ENCODE measurements around the gene MLLT6. TPM values are rescaled to one million over a fixed set of nuclear protein-coding genes. Genes with fewer than 3 reads are reported as not detected.

The MLLT6 gene
- total and polyA plus RNA-seq, 2 of the 13 experiments (the other 11 are each of a cell fraction or from before 2014, with no cell fraction given) = 50.7 to 69.5 TPM

DNA sequence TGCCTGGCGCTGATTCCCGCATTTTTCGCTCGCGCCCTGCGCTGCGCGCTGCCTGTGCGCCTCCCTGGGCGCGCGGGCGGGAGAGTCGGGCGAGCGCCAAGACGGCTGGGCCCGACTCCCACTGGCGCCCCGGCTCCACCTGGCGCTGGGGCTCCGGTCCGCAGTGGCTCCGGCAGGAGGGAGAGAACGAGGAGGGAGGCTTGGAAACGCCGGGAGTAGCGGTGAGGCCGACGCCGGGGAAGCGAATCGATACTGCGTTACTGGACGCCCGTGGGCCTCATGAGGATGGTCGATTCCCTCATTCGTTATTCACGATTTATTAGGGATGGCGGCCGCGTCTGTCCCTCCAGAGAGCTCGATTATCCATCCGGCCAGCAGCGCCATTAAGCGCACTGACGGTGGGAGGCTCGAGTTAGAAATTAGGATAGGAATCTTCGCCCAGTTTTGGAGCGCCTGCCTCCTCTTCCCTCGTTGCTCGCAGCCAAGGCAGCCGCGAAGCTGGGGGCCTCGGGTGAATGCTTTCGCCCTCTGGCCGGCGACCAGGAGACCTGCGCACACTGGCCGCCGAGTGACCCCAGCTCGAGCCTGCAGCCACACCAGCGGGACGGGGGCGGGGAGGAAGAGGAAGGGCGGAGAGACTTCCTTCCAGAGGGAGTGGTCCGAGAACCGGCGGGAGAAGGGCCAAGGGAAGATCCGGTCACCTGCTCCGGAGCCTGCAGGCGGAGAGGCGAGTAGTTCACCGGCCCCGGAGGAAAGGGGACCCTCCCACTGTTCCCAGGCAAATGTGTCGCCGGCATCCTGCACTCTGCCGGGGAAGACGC, 44.4 kb downstream of the MLLT6 start (continued):
- TF ChIP-seq, protein P1, sequence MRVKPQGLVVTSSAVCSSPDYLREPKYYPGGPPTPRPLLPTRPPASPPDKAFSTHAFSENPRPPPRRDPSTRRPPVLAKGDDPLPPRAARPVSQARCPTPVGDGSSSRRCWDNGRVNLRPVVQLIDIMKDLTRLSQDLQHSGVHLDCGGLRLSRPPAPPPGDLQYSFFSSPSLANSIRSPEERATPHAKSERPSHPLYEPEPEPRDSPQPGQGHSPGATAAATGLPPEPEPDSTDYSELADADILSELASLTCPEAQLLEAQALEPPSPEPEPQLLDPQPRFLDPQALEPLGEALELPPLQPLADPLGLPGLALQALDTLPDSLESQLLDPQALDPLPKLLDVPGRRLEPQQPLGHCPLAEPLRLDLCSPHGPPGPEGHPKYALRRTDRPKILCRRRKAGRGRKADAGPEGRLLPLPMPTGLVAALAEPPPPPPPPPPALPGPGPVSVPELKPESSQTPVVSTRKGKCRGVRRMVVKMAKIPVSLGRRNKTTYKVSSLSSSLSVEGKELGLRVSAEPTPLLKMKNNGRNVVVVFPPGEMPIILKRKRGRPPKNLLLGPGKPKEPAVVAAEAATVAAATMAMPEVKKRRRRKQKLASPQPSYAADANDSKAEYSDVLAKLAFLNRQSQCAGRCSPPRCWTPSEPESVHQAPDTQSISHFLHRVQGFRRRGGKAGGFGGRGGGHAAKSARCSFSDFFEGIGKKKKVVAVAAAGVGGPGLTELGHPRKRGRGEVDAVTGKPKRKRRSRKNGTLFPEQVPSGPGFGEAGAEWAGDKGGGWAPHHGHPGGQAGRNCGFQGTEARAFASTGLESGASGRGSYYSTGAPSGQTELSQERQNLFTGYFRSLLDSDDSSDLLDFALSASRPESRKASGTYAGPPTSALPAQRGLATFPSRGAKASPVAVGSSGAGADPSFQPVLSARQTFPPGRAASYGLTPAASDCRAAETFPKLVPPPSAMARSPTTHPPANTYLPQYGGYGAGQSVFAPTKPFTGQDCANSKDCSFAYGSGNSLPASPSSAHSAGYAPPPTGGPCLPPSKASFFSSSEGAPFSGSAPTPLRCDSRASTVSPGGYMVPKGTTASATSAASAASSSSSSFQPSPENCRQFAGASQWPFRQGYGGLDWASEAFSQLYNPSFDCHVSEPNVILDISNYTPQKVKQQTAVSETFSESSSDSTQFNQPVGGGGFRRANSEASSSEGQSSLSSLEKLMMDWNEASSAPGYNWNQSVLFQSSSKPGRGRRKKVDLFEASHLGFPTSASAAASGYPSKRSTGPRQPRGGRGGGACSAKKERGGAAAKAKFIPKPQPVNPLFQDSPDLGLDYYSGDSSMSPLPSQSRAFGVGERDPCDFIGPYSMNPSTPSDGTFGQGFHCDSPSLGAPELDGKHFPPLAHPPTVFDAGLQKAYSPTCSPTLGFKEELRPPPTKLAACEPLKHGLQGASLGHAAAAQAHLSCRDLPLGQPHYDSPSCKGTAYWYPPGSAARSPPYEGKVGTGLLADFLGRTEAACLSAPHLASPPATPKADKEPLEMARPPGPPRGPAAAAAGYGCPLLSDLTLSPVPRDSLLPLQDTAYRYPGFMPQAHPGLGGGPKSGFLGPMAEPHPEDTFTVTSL (CRISPR knock-in tag; IDR thresholded peaks at IDR 0.05; ENCODE audit: borderline replicate concordance) = peak; percentile 23; the same call in 1 of the 2 replicates
- TF ChIP-seq ZNF235 (CRISPR knock-in tag; IDR thresholded peaks at IDR 0.05; ENCODE audit: borderline replicate concordance) (no peak; the same call in 1 of the 2 replicates), PTBP1 (IDR thresholded peaks at IDR 0.05; ENCODE audit: low read depth, low read length, poor library complexity, severe bottlenecking) (peak; percentile 82), MXI1 (IDR thresholded peaks at IDR 0.05; ENCODE audit: borderline replicate concordance, low read depth, low read length) (peak; percentile 32; the same call in 1 of the 3 replicates), TP53 (CRISPR knock-in tag; conservative IDR thresholded peaks at IDR 0.05) (no peak), SOX6 (IDR thresholded peaks at IDR 0.05) (no peak), SOX6 (CRISPR knock-in tag; IDR thresholded peaks at IDR 0.05) (peak; percentile 69), CEBPG (CRISPR knock-in tag; IDR thresholded peaks at IDR 0.05) (no peak), ZNF350 (CRISPR knock-in tag; IDR thresholded peaks at IDR 0.05; ENCODE audit: borderline replicate concordance, low read depth) (peak; percentile 51; the same call in 1 of the 2 replicates), MTA1 (CRISPR knock-in tag; IDR thresholded peaks at IDR 0.05; ENCODE audit: borderline replicate concordance) (0 out of 2 replicates have a peak, but pooled peaks have one; percentile 82), ZNF841 (CRISPR knock-in tag; IDR thresholded peaks at IDR 0.05; ENCODE audit: borderline replicate concordance) (peak; percentile 32; the same call in 1 of the 2 replicates), ZNF337 (CRISPR knock-in tag; IDR thresholded peaks at IDR 0.05; ENCODE audit: borderline replicate concordance, low read depth) (no peak), XRCC5 (optimal IDR thresholded peaks at IDR 0.05; ENCODE audit: low read length) (peak; percentile 58)
- TF ChIP-seq, protein P2, sequence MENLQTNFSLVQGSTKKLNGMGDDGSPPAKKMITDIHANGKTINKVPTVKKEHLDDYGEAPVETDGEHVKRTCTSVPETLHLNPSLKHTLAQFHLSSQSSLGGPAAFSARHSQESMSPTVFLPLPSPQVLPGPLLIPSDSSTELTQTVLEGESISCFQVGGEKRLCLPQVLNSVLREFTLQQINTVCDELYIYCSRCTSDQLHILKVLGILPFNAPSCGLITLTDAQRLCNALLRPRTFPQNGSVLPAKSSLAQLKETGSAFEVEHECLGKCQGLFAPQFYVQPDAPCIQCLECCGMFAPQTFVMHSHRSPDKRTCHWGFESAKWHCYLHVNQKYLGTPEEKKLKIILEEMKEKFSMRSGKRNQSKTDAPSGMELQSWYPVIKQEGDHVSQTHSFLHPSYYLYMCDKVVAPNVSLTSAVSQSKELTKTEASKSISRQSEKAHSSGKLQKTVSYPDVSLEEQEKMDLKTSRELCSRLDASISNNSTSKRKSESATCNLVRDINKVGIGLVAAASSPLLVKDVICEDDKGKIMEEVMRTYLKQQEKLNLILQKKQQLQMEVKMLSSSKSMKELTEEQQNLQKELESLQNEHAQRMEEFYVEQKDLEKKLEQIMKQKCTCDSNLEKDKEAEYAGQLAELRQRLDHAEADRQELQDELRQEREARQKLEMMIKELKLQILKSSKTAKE (CRISPR knock-in tag; IDR thresholded peaks at IDR 0.05; ENCODE audit: borderline replicate concordance) = peak; percentile 88
- TF ChIP-seq, protein P3, sequence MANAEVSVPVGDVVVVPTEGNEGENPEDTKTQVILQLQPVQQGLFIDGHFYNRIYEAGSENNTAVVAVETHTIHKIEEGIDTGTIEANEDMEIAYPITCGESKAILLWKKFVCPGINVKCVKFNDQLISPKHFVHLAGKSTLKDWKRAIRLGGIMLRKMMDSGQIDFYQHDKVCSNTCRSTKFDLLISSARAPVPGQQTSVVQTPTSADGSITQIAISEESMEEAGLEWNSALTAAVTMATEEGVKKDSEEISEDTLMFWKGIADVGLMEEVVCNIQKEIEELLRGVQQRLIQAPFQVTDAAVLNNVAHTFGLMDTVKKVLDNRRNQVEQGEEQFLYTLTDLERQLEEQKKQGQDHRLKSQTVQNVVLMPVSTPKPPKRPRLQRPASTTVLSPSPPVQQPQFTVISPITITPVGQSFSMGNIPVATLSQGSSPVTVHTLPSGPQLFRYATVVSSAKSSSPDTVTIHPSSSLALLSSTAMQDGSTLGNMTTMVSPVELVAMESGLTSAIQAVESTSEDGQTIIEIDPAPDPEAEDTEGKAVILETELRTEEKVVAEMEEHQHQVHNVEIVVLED (CRISPR knock-in tag; IDR thresholded peaks at IDR 0.05; ENCODE audit: borderline replicate concordance) = peak; percentile 58; the same call in 1 of the 2 replicates
- TF ChIP-seq, protein P4, sequence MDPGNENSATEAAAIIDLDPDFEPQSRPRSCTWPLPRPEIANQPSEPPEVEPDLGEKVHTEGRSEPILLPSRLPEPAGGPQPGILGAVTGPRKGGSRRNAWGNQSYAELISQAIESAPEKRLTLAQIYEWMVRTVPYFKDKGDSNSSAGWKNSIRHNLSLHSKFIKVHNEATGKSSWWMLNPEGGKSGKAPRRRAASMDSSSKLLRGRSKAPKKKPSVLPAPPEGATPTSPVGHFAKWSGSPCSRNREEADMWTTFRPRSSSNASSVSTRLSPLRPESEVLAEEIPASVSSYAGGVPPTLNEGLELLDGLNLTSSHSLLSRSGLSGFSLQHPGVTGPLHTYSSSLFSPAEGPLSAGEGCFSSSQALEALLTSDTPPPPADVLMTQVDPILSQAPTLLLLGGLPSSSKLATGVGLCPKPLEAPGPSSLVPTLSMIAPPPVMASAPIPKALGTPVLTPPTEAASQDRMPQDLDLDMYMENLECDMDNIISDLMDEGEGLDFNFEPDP (CRISPR knock-in tag; conservative IDR thresholded peaks at IDR 0.05) = peak; percentile 94; the same call in 1 of the 2 replicates
- TF ChIP-seq, protein P5, sequence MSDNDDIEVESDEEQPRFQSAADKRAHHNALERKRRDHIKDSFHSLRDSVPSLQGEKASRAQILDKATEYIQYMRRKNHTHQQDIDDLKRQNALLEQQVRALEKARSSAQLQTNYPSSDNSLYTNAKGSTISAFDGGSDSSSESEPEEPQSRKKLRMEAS (IDR thresholded peaks at IDR 0.05) = peak; percentile 86

All from HepG2 (cell line).